Cardiac fibroblast (primary cell): ENCODE measurements around the gene HECW1.

ENCODE experiments used
- DNase-seq, 2 donors: peaks; one replicate each; pipeline versions ENCODE4 v3.0.0 to v3.0.0-alpha.2; 2010; ENCODE audit warnings: low read depth in 2 of 2
- H3K4me3 ChIP-seq, 2 donors: replicated peaks in 1 of 2; 1 replicate in 1 of 2; 2 replicates in 1 of 2; pipeline ENCODE4 v1.5.1; 2011; ENCODE audit warnings: low read depth in 2 of 2, low read length in 2 of 2, mild to moderate bottlenecking in 2 of 2, moderate library complexity in 1 of 2
- TF ChIP-seq, protein P1 (sequence below): IDR thresholded peaks from one replicate; pipeline ENCODE4 v1.5.1; 2011; ENCODE audit warnings: low read depth, mild to moderate bottlenecking, low read length, inconsistent platforms

HECW1 gene

DNA sequence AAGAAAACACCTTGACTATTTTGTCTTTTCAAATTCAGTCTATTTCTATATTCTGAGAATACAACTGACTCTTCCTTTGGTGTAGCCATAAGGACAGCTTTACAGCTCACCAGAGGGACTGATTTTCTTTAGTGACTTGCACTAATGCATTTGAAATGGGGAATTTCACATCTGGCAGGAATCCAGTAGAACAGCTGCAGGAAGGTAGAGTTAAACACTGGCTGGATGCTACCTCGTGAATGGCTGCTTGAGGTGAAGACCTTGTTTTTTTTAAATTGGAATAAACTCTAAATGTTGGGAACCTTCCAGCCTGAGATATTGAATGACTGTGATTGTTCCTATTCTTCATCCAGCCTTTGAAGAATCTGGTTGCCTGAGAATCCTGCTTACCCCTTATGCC, 330.9 kb downstream of the HECW1 start:
- TF ChIP-seq, protein P1, sequence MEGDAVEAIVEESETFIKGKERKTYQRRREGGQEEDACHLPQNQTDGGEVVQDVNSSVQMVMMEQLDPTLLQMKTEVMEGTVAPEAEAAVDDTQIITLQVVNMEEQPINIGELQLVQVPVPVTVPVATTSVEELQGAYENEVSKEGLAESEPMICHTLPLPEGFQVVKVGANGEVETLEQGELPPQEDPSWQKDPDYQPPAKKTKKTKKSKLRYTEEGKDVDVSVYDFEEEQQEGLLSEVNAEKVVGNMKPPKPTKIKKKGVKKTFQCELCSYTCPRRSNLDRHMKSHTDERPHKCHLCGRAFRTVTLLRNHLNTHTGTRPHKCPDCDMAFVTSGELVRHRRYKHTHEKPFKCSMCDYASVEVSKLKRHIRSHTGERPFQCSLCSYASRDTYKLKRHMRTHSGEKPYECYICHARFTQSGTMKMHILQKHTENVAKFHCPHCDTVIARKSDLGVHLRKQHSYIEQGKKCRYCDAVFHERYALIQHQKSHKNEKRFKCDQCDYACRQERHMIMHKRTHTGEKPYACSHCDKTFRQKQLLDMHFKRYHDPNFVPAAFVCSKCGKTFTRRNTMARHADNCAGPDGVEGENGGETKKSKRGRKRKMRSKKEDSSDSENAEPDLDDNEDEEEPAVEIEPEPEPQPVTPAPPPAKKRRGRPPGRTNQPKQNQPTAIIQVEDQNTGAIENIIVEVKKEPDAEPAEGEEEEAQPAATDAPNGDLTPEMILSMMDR: no peak
- no peak overlapping the region for H3K4me3 ChIP-seq
- no peak for DNase-seq

DNA sequence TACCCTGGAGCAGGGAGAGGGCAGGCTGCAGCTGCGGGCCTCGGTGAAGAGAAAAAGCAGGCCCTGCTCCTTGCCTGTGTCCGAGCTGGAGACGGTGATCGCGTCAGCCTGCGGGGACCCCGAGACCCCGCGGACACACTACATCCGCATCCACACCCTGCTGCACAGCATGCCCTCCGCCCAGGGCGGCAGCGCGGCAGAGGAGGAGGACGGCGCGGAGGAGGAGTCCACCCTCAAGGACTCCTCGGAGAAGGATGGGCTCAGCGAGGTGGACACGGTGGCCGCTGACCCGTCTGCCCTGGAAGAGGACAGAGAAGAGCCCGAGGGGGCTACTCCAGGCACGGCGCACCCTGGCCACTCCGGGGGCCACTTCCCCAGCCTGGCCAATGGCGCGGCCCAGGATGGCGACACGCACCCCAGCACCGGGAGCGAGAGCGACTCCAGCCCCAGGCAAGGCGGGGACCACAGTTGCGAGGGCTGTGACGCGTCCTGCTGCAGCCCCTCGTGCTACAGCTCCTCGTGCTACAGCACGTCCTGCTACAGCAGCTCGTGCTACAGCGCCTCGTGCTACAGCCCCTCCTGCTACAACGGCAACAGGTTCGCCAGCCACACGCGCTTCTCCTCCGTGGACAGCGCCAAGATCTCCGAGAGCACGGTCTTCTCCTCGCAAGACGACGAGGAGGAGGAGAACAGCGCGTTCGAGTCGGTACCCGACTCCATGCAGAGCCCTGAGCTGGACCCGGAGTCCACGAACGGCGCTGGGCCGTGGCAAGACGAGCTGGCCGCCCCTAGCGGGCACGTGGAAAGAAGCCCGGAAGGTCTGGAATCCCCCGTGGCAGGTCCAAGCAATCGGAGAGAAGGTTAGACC, 332.5 kb downstream of the HECW1 start:
- no peak overlapping the region for H3K4me3 ChIP-seq
- DNase-seq: no peak
- TF ChIP-seq, protein P1: no peak

DNA sequence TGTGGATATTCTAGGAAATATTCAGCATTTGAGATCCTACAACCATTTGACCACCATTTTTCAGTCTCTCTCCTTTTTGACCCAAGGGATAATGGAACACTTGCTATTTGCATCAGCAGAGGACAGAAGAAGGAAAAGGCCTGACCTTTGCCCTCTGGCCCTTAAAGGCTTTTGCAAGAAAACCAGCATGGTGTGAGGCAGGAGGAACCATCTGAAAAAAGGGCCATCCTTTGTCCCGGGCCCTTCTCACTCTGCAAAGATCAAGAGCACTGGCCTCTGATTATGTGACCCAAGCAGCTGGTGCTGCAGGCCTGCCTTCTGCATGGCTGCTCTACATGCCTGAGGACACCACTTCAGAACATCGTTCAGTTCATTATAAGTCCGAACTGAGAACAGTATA, 337.1 kb downstream of the HECW1 start:
- TF ChIP-seq, protein P1: no peak
- H3K4me3 ChIP-seq: no peak overlapping the region
- DNase-seq: no peak

DNA sequence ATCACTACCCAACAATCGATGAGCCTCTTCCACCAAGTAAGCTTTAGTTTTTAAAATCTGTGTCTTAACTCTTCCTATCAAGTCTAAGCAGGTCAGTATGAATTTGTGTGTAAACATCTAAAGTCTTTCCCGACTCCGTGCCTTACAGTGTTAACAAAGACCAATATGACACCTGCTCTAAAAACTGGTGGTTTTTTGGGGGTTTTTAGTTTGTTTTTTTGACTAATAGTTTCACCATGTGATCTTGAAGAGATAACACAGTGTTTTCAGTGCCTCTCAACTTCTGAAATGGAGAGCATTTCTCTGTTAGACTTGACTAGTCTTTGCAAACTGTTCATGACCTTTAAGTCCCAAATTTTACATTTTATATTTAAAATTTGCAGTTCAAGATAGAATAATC, 338.4 kb downstream of the HECW1 start:
- H3K4me3 ChIP-seq: no peak overlapping the region
- TF ChIP-seq, protein P1: no peak
- DNase-seq: no peak

DNA sequence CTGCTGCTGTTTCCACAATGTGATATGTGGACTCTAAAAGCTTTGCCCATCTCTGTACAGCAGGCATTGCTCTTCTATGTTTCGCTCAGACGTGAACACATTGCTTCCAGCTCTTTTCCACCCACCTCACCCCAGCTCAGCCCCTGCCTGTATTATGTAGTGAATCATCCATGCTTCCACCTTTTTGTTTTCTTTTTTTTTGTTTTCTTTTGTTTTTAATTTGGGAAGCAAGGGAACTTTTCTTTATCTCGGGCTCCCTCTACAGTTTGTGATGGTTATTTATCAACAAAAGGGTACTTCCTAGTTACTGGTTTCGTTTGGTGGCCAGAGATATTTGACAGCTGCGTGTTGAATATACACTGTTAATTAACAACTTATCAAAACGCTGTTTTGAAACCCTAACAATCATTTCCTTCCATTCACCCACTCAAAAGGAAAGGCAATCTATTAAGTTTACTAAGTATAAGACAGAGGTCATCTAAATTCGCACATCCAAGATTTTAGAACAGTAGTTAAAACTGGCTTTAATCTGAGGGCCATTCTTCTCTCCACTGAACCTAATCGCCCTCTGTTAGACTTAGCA, 342.6 kb downstream of the HECW1 start:
- TF ChIP-seq, protein P1: peak; percentile 44
- H3K4me3 ChIP-seq: no peak overlapping the region
- DNase-seq: peak; percentile 62

DNA sequence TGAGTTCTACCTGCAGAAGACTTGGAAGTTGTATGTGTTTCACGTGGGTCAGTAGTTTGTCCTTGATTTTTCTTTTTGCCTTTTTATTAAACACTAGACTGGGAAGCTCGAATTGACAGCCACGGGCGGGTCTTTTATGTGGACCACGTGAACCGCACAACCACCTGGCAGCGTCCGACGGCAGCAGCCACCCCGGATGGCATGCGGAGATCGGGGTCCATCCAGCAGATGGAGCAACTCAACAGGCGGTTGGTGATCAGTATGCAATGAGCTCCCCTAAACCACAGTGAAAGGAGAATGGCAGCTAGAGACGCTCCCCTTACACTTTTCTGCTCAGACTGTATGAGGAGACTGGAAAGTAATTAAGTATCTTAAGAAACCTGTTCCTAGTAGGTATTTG, 343.8 kb downstream of the HECW1 start:
- no peak overlapping the region for H3K4me3 ChIP-seq
- DNase-seq: no peak
- TF ChIP-seq, protein P1: no peak
